K562 (cell line): Measurements from ENCODE around the gene MEF2D. TPM values are rescaled to one million over a fixed set of nuclear protein-coding genes. Genes with fewer than 3 reads are reported as not detected.

Source experiments
- CAMTA2 ChIP-seq: fragments of 250-450 bp; sonication (Bioruptor Pico); conservative IDR thresholded peaks from 2 replicates; pipeline ENCODE4 v1.5.1; 2022
- CC2D1A ChIP-seq: fragments of 450-650 bp; IDR thresholded peaks from 2 replicates; pipeline ENCODE4 v1.6.1; 2017; ENCODE audit warnings: mild to moderate bottlenecking
- ESRRA ChIP-seq: fragments of 450-650 bp; IDR thresholded peaks from 2 replicates; pipeline ENCODE4 v1.6.1; 2014; ENCODE audit warnings: low read depth, mild to moderate bottlenecking, moderate library complexity, borderline replicate concordance
- ETV1 ChIP-seq: fragments of 450-650 bp; conservative IDR thresholded peaks from 2 replicates; pipeline ENCODE4 v1.6.1; 2016; ENCODE audit warnings: missing genetic modification characterization, control low read depth, low read depth, missing compliant biosample characterization
- FOSL1 ChIP-seq: fragments of 200-800 bp; sonication (Bioruptor generic); conservative IDR thresholded peaks from 2 replicates; pipeline ENCODE4 v1.6.1; 2016; ENCODE audit warnings: missing genetic modification characterization, missing compliant biosample characterization
- FOXP1 ChIP-seq: sonication (generic); formaldehyde crosslinking; IDR thresholded peaks from 2 replicates; pipeline ENCODE4 v1.8.0; 2022; ENCODE audit warnings: mild to moderate bottlenecking, missing genetic modification reagents
- HNRNPL ChIP-seq: fragments of 200-400 bp; formaldehyde crosslinking; IDR thresholded peaks from 2 replicates; pipeline ENCODE4 v1.6.1; 2017; ENCODE audit warnings: low read depth, mild to moderate bottlenecking, low read length
- KLF10 ChIP-seq: fragments of 250-450 bp; sonication (Bioruptor Pico); IDR thresholded peaks from 2 replicates; pipeline ENCODE4 v1.6.1; 2021; ENCODE audit warnings: matching md5 sums
- PHTF2 ChIP-seq: fragments of 250-450 bp; sonication (Bioruptor Pico); IDR thresholded peaks from 2 replicates; pipeline ENCODE4 v1.5.0; 2021; ENCODE audit warnings: mild to moderate bottlenecking
- POLR2H ChIP-seq: IDR thresholded peaks from 2 replicates; pipeline ENCODE4 v1.6.1; 2016; ENCODE audit warnings: missing genetic modification characterization, low read depth, mild to moderate bottlenecking, control low read depth, missing compliant biosample characterization, moderate library complexity
- POLR3G ChIP-seq: IDR thresholded peaks from 2 replicates; pipeline ENCODE4 v1.6.1; 2011; ENCODE audit not compliant: insufficient read length, insufficient replicate concordance; ENCODE audit errors: extremely low read depth
- SAP30 ChIP-seq: fragments of 200-600 bp; sonication (generic); IDR thresholded peaks from 2 replicates; pipeline ENCODE4 v1.6.1; 2012; ENCODE audit warnings: borderline replicate concordance, low read depth, mild to moderate bottlenecking, moderate library complexity, low read length, control low read depth, inconsistent platforms; ENCODE audit not compliant: insufficient read depth, poor library complexity, severe bottlenecking
- SMARCC2 ChIP-seq: fragments of 450-650 bp; IDR thresholded peaks from 2 replicates; pipeline ENCODE4 v1.6.1; 2017; ENCODE audit warnings: antibody characterized with exemption, moderate library complexity, mild to moderate bottlenecking, low read depth
- SREBF2 ChIP-seq: sonication (generic); formaldehyde crosslinking; IDR thresholded peaks from 2 replicates; pipeline ENCODE4 v1.4.0; 2020; ENCODE audit warnings: mild to moderate bottlenecking, missing genetic modification reagents
- ZBTB1 ChIP-seq: sonication (generic); formaldehyde crosslinking; IDR thresholded peaks from 2 replicates; pipeline ENCODE4 v1.8.1; 2023; ENCODE audit warnings: missing genetic modification reagents, low read depth, mild to moderate bottlenecking, borderline replicate concordance
- ZNF175 ChIP-seq: fragments of 200-800 bp; sonication (Bioruptor generic); IDR thresholded peaks from 2 replicates; pipeline ENCODE4 v1.6.1; 2016; ENCODE audit warnings: low read depth, mild to moderate bottlenecking, missing genetic modification characterization, missing compliant biosample characterization
- ZNF253 ChIP-seq: fragments of 250-450 bp; sonication (Bioruptor Pico); conservative IDR thresholded peaks from 2 replicates; pipeline ENCODE4 v1.6.1; 2021; ENCODE audit warnings: mild to moderate bottlenecking
- ZNF41 ChIP-seq: fragments of 250-450 bp; sonication (Bioruptor Pico); conservative IDR thresholded peaks from 2 replicates; pipeline ENCODE4 v1.4.0; 2020; ENCODE audit warnings: mild to moderate bottlenecking
- polyA plus RNA-seq, 8 experiments: library from polyadenylated mRNA; depleted of rRNA in 4 of 8; stranded (reverse) in 5 of 8; unstranded in 3 of 8; fragments of >200 nt; fragmentation: Nextera tagmentation in 2 of 8; fragmentation: Illumina TruSeq in 1 of 8; extraction: Ambion mirVana in 2 of 8; extraction: Trizol in 1 of 8; gene quantifications; 2 replicates each; pipeline versions ENCODE4 v1.2.1 to v1.2.3, GENCODE V29; 2011 to 2014; ENCODE audit warnings: inconsistent platforms in 1 of 8, missing spikeins in 1 of 8
- total RNA-seq, 7 experiments: library from RNA; depleted of rRNA in 6 of 7; stranded (reverse); fragments of >200 nt in 6 of 7; fragmentation: Illumina TruSeq in 2 of 7; extraction: Trizol in 2 of 7; gene quantifications; 2 replicates each; pipeline versions ENCODE4 v1.2.1 to v1.2.3, GENCODE V29; 2011 to 2021; ENCODE audit warnings: low replicate concordance in 1 of 7
- TF ChIP-seq, protein P1 (sequence below): IDR thresholded peaks from 2 replicates; pipeline ENCODE4 v1.6.1; 2014; ENCODE audit warnings: antibody characterized with exemption
- TF ChIP-seq, protein P2 (sequence below): fragments of 450-650 bp; IDR thresholded peaks from 2 replicates; pipeline ENCODE4 v1.6.1; 2014; ENCODE audit warnings: low read depth, mild to moderate bottlenecking, moderate library complexity, borderline replicate concordance
- TF ChIP-seq, protein P3 (sequence below): sonication (generic); formaldehyde crosslinking; IDR thresholded peaks from 2 replicates; pipeline ENCODE4 v1.8.0; 2022; ENCODE audit warnings: mild to moderate bottlenecking, low read depth, missing genetic modification reagents
- TF ChIP-seq, protein P4 (sequence below): fragments of 250-450 bp; sonication (Bioruptor Pico); IDR thresholded peaks from 2 replicates; pipeline ENCODE4 v1.5.0; 2022; ENCODE audit warnings: mild to moderate bottlenecking

MEF2D gene
- total and polyA plus RNA-seq, 9 of the 15 experiments (the other 6 are each of a cell fraction or from before 2014, with no cell fraction given) = 0.10 to 19.5 (median 2.6) TPM

DNA sequence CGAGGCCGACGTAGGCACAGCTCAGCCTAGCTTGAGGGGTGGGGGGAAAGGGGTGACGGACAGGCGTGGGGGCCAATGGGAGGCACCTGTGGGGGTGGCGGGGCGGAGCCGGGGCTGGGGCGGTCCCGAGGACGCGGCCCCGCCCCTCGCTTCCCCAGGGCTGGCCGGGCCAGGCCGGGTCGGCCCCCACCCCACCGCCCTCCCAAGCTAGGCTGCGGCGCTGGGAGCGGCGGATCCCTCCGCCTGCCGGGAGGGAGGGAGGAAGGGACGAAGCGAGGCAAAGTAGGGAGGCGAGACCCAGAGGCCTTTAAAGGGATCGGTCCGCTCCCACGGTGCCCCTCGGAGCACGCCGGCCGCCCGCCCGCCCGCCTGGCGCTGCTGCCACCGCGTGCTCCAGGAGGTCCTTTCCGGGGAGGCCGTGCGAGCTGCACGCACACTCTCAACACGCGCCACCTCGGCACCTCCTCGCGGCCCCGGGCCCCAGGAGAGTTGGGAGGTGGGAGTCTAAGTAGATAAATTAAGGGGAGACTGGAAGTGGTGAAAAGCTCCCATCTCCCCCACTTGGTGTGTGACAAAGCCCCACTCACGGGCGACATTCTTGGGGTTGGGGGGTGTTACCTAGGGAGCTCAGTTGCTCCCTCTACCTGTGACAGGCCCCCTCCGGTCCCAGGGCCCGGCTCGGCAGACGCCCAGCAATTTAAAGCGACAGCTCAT, 375 bp upstream of the MEF2D start (continued):
- TF ChIP-seq, protein P1, sequence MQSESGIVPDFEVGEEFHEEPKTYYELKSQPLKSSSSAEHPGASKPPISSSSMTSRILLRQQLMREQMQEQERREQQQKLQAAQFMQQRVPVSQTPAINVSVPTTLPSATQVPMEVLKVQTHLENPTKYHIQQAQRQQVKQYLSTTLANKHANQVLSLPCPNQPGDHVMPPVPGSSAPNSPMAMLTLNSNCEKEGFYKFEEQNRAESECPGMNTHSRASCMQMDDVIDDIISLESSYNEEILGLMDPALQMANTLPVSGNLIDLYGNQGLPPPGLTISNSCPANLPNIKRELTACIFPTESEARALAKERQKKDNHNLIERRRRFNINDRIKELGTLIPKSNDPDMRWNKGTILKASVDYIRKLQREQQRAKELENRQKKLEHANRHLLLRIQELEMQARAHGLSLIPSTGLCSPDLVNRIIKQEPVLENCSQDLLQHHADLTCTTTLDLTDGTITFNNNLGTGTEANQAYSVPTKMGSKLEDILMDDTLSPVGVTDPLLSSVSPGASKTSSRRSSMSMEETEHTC = no peak
- no peak for TF ChIP-seq CC2D1A
- TF ChIP-seq ZNF175 (CRISPR knock-in tag) = peak; percentile 83
- no peak for TF ChIP-seq SAP30
- TF ChIP-seq PHTF2 (CRISPR knock-in tag) = no peak
- TF ChIP-seq, protein P2, sequence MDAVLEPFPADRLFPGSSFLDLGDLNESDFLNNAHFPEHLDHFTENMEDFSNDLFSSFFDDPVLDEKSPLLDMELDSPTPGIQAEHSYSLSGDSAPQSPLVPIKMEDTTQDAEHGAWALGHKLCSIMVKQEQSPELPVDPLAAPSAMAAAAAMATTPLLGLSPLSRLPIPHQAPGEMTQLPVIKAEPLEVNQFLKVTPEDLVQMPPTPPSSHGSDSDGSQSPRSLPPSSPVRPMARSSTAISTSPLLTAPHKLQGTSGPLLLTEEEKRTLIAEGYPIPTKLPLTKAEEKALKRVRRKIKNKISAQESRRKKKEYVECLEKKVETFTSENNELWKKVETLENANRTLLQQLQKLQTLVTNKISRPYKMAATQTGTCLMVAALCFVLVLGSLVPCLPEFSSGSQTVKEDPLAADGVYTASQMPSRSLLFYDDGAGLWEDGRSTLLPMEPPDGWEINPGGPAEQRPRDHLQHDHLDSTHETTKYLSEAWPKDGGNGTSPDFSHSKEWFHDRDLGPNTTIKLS = peak; percentile 77; the same call in 1 of the 2 replicates
- no peak; the same call in 1 of the 2 replicates for TF ChIP-seq ZNF253 (CRISPR knock-in tag)
- TF ChIP-seq ZNF41 = no peak
- TF ChIP-seq CAMTA2 (CRISPR knock-in tag) = no peak
- TF ChIP-seq ESRRA = 0 out of 2 replicates have a peak, but pooled peaks have one; percentile 22
- 0 out of 2 replicates have a peak, but pooled peaks have one; percentile 35 for TF ChIP-seq HNRNPL
- no peak; the same call in 1 of the 2 replicates for TF ChIP-seq SMARCC2
- TF ChIP-seq, protein P3, sequence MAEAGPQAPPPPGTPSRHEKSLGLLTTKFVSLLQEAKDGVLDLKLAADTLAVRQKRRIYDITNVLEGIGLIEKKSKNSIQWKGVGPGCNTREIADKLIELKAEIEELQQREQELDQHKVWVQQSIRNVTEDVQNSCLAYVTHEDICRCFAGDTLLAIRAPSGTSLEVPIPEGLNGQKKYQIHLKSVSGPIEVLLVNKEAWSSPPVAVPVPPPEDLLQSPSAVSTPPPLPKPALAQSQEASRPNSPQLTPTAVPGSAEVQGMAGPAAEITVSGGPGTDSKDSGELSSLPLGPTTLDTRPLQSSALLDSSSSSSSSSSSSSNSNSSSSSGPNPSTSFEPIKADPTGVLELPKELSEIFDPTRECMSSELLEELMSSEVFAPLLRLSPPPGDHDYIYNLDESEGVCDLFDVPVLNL (CRISPR knock-in tag) = peak; percentile 80; the same call in 1 of the 2 replicates
- no peak for TF ChIP-seq KLF10
- TF ChIP-seq FOSL1 (tag) = peak; percentile 29; the same call in 1 of the 2 replicates
- no peak; the same call in 1 of the 2 replicates for TF ChIP-seq ZBTB1 (CRISPR knock-in tag)
- TF ChIP-seq ETV1 = peak; percentile 41; the same call in 1 of the 2 replicates
- TF ChIP-seq POLR2H (tag) = peak; percentile 30; the same call in 1 of the 2 replicates
- TF ChIP-seq, protein P4, sequence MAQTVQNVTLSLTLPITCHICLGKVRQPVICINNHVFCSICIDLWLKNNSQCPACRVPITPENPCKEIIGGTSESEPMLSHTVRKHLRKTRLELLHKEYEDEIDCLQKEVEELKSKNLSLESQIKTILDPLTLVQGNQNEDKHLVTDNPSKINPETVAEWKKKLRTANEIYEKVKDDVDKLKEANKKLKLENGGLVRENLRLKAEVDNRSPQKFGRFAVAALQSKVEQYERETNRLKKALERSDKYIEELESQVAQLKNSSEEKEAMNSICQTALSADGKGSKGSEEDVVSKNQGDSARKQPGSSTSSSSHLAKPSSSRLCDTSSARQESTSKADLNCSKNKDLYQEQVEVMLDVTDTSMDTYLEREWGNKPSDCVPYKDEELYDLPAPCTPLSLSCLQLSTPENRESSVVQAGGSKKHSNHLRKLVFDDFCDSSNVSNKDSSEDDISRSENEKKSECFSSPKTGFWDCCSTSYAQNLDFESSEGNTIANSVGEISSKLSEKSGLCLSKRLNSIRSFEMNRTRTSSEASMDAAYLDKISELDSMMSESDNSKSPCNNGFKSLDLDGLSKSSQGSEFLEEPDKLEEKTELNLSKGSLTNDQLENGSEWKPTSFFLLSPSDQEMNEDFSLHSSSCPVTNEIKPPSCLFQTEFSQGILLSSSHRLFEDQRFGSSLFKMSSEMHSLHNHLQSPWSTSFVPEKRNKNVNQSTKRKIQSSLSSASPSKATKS (CRISPR knock-in tag) = no peak
- peak; percentile 97 for TF ChIP-seq FOXP1 (CRISPR knock-in tag)
- TF ChIP-seq SREBF2 = no peak
- TF ChIP-seq POLR3G = no peak
